GM12875 (cell line): ENCODE measurements around the gene CTDSPL.

Experiments used
- H3K4me3 ChIP-seq: one replicate; pipeline ENCODE4 v1.5.1; 2011; ENCODE audit warnings: low read depth, low read length, control low read depth
- CTCF ChIP-seq: IDR thresholded peaks from 2 replicates; pipeline ENCODE4 v1.5.1; 2011; ENCODE audit warnings: low read depth, mild to moderate bottlenecking, control low read depth, inconsistent platforms, low read length, moderate library complexity, borderline replicate concordance; ENCODE audit not compliant: insufficient read depth

The CTDSPL gene

DNA sequence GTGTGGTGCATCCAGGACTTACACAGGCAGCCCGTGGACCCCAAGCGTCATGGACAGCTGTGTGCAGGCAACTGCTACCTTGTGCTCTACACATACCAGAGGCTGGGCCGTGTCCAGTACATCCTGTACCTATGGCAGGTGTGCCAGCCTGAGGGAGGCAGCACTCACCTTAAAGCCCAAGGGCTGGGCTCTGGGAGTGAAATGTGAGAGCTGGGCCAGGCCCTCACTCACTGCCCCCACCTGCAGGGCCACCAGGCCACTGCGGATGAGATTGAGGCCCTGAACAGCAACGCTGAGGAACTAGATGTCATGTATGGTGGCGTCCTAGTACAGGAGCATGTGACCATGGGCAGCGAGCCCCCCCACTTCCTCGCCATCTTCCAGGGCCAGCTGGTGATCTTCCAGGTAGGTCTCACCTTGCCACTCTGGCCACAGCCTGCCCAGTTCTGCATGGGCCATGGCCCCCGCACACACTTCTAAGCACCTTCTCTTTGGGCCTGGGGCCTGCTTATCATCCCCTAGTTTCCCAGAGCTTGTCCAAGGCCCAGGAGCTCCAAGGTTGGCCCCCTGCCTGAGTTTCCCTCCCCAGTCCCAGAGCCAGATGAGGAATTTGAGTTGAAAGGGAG, 139.9 kb downstream of the CTDSPL start:
- TF ChIP-seq CTCF: peak; percentile 28; the same call in 1 of the 2 replicates
- H3K4me3 ChIP-seq: no peak overlapping the region

- TF ChIP-seq CTCF: no peak
- no peak overlapping the region for H3K4me3 ChIP-seq
Observed at GRCh38 chr3:38002291-38002876, 140.7 kb downstream of the CTDSPL start.

DNA sequence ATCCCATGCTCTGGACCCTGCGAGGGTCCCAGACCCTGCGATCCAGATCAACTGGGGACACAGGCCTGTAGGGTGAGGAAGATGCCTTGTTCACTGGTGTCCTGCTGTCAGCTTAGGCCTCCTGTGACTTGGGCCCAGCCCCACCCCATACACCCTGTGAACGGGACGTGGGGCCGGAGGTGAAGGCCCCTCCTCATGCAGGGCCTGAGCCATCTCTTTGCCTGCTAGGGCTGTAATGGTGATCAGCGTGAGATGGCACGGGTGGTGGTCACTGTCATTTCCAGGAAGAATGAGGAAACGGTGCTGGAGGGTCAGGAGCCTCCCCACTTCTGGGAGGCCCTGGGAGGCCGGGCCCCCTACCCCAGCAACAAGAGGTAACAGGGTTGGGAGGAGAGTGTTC, 141.3 kb downstream of the CTDSPL start:
- no peak for TF ChIP-seq CTCF
- no peak overlapping the region for H3K4me3 ChIP-seq

GRCh38 chr3:38003371-38003816, 141.7 kb downstream of the CTDSPL start:
- TF ChIP-seq CTCF: peak; percentile 95
- no peak overlapping the region for H3K4me3 ChIP-seq

DNA sequence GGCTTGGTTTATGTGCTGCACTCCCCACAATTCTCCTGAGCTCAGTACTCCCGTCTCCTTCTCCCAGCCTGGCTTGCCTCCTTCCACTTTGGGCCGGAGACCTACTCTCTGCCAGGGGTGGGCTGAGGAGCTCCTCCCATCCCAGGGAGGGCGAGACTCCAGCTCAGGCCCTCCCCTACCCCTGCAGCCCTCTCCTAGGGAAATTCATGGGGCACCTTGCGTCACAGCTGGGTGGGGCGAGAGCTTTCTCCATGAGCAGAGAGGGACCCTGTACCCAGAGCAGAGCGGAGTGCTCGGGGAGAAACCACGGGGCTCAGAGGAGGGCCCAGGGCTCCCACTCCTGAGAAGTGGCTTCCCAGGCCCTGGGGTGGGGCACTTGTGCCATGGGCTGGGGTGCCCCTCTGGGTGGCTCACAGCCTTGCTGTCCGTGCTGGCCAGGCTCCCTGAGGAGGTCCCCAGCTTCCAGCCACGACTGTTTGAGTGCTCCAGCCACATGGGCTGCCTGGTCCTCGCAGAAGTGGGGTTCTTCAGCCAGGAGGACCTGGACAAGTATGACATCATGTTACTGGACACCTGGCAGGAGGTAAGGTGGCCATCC, 142.2 kb downstream of the CTDSPL start:
- H3K4me3 ChIP-seq: no peak overlapping the region
- no peak for TF ChIP-seq CTCF

DNA sequence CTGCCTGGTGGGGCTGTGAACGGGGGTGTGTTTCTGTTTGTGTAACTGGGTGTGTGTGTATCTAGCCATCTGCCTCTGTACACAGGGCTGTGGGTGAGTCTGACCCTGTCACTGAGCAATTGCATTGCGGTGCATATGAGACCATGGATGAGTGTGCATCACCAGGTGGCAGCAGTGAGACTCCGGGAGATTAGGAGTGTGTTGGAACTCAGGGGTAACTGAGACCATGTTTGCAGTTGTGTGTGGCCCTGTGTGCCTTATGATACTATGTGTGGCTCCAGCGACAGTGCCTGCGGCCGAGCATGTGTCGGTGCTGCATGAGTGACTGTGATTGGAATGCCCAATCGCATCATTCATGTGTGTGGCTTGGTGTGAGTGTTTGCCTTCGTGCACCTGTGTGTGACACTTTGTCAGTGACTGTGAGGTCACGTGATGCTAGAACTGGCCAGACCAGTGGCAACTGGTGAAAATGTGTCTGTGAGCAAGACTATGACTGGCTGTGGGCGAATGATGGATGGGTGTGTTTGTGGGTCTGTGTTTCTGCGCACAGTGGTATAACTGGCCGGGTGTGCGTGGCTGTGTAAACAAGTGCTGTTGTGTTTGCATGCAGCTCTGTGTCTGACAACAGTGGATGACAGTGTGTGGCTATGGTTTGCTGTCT, 142.9 kb downstream of the CTDSPL start:
- no peak overlapping the region for H3K4me3 ChIP-seq

More for the DNA sequence above, 142.9 kb downstream of the CTDSPL start:
- TF ChIP-seq CTCF: peak; percentile 69
